ENCODE measurements around the gene CAPN13.

CAPN13 gene

GRCh38 chr2:30768036-30768686, 39.1 kb downstream of the CAPN13 start:
- Histone ChIP-seq H2AFZ (ENCODE audit: low read depth) (no peak overlapping the region), H3K27me3 (ENCODE audit: insufficient read depth, low read depth) (no peaks in the 10 kb centered on the region), H3K9ac (no peak overlapping the region), H3K27ac (no peak overlapping the region), H3K4me1 (ENCODE audit: low read depth, poor library complexity, severe bottlenecking) (no peaks in the 10 kb centered on the region), H4K20me1 (ENCODE audit: insufficient read depth) (no peaks in the 10 kb centered on the region), H3K4me2 (no peak overlapping the region), H3K4me3 (IDR thresholded peaks at IDR 0.05; ENCODE audit: insufficient read depth, low read depth, low read length) (no peak overlapping the region), H3K79me2 (ENCODE audit: insufficient read depth, low read depth) (no peaks in the 10 kb centered on the region), H3K36me3 (ENCODE audit: insufficient read depth) (no peaks in the 10 kb centered on the region)
- no peak for TF ChIP-seq CTCF (conservative IDR thresholded peaks at IDR 0.05; ENCODE audit: low read depth, low read length)

GRCh38 chr2:30766666-30767065, 40.6 kb downstream of the CAPN13 start:
- H3K36me3 ChIP-seq (ENCODE audit: insufficient read depth): no peaks in the 10 kb centered on the region
- no peaks in the 10 kb centered on the region for H3K79me2 ChIP-seq (ENCODE audit: insufficient read depth, low read depth)
- H2AFZ ChIP-seq (ENCODE audit: low read depth): no peak overlapping the region
- H3K4me2 ChIP-seq: no peak overlapping the region
- no peaks in the 10 kb centered on the region for H4K20me1 ChIP-seq (ENCODE audit: insufficient read depth)
- no peak overlapping the region for H3K4me3 ChIP-seq (IDR thresholded peaks at IDR 0.05; ENCODE audit: insufficient read depth, low read depth, low read length)
- no peak overlapping the region for H3K27ac ChIP-seq
- no peaks in the 10 kb centered on the region for H3K4me1 ChIP-seq (ENCODE audit: low read depth, poor library complexity, severe bottlenecking)
- H3K27me3 ChIP-seq (ENCODE audit: insufficient read depth, low read depth): no peaks in the 10 kb centered on the region
- no peak for TF ChIP-seq CTCF (conservative IDR thresholded peaks at IDR 0.05; ENCODE audit: low read depth, low read length)
- no peak overlapping the region for H3K9ac ChIP-seq

- Histone ChIP-seq H3K9ac (no peak overlapping the region), H4K20me1 (ENCODE audit: insufficient read depth) (no peaks in the 10 kb centered on the region), H3K36me3 (ENCODE audit: insufficient read depth) (no peaks in the 10 kb centered on the region), H3K27me3 (ENCODE audit: insufficient read depth, low read depth) (no peaks in the 10 kb centered on the region), H2AFZ (ENCODE audit: low read depth) (no peak overlapping the region), H3K4me3 (IDR thresholded peaks at IDR 0.05; ENCODE audit: insufficient read depth, low read depth, low read length) (no peak overlapping the region), H3K4me1 (ENCODE audit: low read depth, poor library complexity, severe bottlenecking) (no peaks in the 10 kb centered on the region), H3K79me2 (ENCODE audit: insufficient read depth, low read depth) (no peaks in the 10 kb centered on the region), H3K4me2 (no peak overlapping the region), H3K27ac (no peak overlapping the region)
- no peak for TF ChIP-seq CTCF (conservative IDR thresholded peaks at IDR 0.05; ENCODE audit: low read depth, low read length)
These were observed 41.3 kb downstream of the CAPN13 start for GRCh38 chr2:30765876-30766470.

GRCh38 chr2:30765191-30765590, 42.1 kb downstream of the CAPN13 start:
- H3K27ac ChIP-seq: no peak overlapping the region
- no peak for TF ChIP-seq CTCF (conservative IDR thresholded peaks at IDR 0.05; ENCODE audit: low read depth, low read length)
- no peak overlapping the region for H2AFZ ChIP-seq (ENCODE audit: low read depth)
- no peaks in the 10 kb centered on the region for H3K79me2 ChIP-seq (ENCODE audit: insufficient read depth, low read depth)
- H3K27me3 ChIP-seq (ENCODE audit: insufficient read depth, low read depth): no peaks in the 10 kb centered on the region
- no peak overlapping the region for H3K4me2 ChIP-seq
- no peaks in the 10 kb centered on the region for H4K20me1 ChIP-seq (ENCODE audit: insufficient read depth)
- H3K36me3 ChIP-seq (ENCODE audit: insufficient read depth): no peaks in the 10 kb centered on the region
- no peaks in the 10 kb centered on the region for H3K4me1 ChIP-seq (ENCODE audit: low read depth, poor library complexity, severe bottlenecking)
- no peak overlapping the region for H3K4me3 ChIP-seq (IDR thresholded peaks at IDR 0.05; ENCODE audit: insufficient read depth, low read depth, low read length)
- no peak overlapping the region for H3K9ac ChIP-seq

Data from KMS-11 (cell line).